ENCODE results near the gene SLX4IP. TPM values are rescaled to one million over a fixed set of nuclear protein-coding genes. Genes with fewer than 3 reads are reported as not detected.

Gene SLX4IP
- total RNA-seq, 1 donor from 2014 or later, result 2.8 TPM

- no peak for ATAC-seq
- intact Hi-C loops (cut with DNase I), result loop anchor here (5.0 to 10.0 kb wide), 4 partner anchors 118 to 292 kb away; no protein-coding TSS in a partner anchor
- no peak for DNase-seq (ENCODE audit: missing footprints)
These were observed 235.6 kb downstream of the SLX4IP start for GRCh38 chr20:10670501-10671220.

GRCh38 chr20:10671221-10671918 is 236.3 kb downstream of the SLX4IP start:
- peak; percentile 41 for ATAC-seq
- intact Hi-C loops (cut with DNase I), result loop anchor here (5.0 to 10.0 kb wide), 4 partner anchors 119 to 291 kb away; no protein-coding TSS in a partner anchor
- no peak for DNase-seq (ENCODE audit: missing footprints)

- ATAC-seq (peak; percentile 33), DNase-seq (ENCODE audit: missing footprints) (peak; percentile 88)
These were observed 237.0 kb downstream of the SLX4IP start for GRCh38 chr20:10671919-10672623.

GRCh38 chr20:10672624-10673127 is 237.6 kb downstream of the SLX4IP start:
- peak; percentile 89 for DNase-seq (ENCODE audit: missing footprints)
- no peak for ATAC-seq
- intact Hi-C loops (cut with DNase I), result loop anchor here (2.0 to 10.0 kb wide), 6 partner anchors 74 to 532 kb away; no protein-coding TSS in a partner anchor

More at GRCh38 chr20:10671919-10672623, 237.0 kb downstream of the SLX4IP start:
- intact Hi-C loops (cut with DNase I), result loop anchor here (2.0 to 10.0 kb wide), 6 partner anchors 75 to 533 kb away; no protein-coding TSS in a partner anchor

- ATAC-seq (no peak), DNase-seq (ENCODE audit: missing footprints) (peak; percentile 80)
- intact Hi-C loops (cut with DNase I), result loop anchor here (2.0 to 10.0 kb wide), 6 partner anchors 73 to 531 kb away; no protein-coding TSS in a partner anchor
These were observed 238.2 kb downstream of the SLX4IP start for GRCh38 chr20:10673176-10673841.

GRCh38 chr20:10673842-10674683 is 239.0 kb downstream of the SLX4IP start, which contains the start of gene JAG1:
Gene JAG1, minus strand, starts transcription at chr20:10673999. Its CDS starts 469 bp downstream, at chr20:10673530.
- intact Hi-C loops (cut with DNase I), result loop anchor here (2.0 to 10.0 kb wide), 7 partner anchors 73 to 599 kb away; no protein-coding TSS in a partner anchor
- DNase-seq (ENCODE audit: missing footprints), result peak; percentile 99
- peak; percentile 88 for ATAC-seq

GRCh38 chr20:10674684-10675449 is 239.8 kb downstream of the SLX4IP start:
- intact Hi-C loops (cut with DNase I), result loop anchor here (2.0 to 10.0 kb wide), 5 partner anchors 123 to 598 kb away; no protein-coding TSS in a partner anchor
- peak; percentile 90 for DNase-seq (ENCODE audit: missing footprints)

GRCh38 chr20:10675450-10675848 is 240.3 kb downstream of the SLX4IP start:
- no peak for DNase-seq (ENCODE audit: missing footprints)
- intact Hi-C loops (cut with DNase I), result loop anchor here (2.0 to 10.0 kb wide), 2 partner anchors 239 to 597 kb away; no protein-coding TSS in a partner anchor
- no peak for ATAC-seq

More at GRCh38 chr20:10674684-10675449, 239.8 kb downstream of the SLX4IP start:
- peak; percentile 64 for ATAC-seq

GRCh38 chr20:10676518-10676917 is 241.4 kb downstream of the SLX4IP start:
- no peak for ATAC-seq
- no peak for DNase-seq (ENCODE audit: missing footprints)
- intact Hi-C loops (cut with DNase I), result loop anchor here (10.0 kb wide), 1 partner anchor 238 kb away; no protein-coding TSS in a partner anchor

Small RNAs within 50 kb of the gene (microRNA-seq; reads per million reads assigned to microRNA genes)
- gene MIR6870, result not detected

Other genes with a start within 250 kb of the SLX4IP start
- not detected for gene SNAP25, start 216.5 kb upstream of the SLX4IP start, total RNA-seq
- 27.4 TPM for gene MKKS, start 1.1 kb upstream of the SLX4IP start, total RNA-seq
- gene JAG1, start 238.7 kb downstream of the SLX4IP start, total RNA-seq, result 24.4 TPM